Subcutaneous adipose tissue (tissue), 4 donors: ENCODE results near the gene TREX2. TPM values are rescaled to one million over a fixed set of nuclear protein-coding genes. Genes with fewer than 3 reads are reported as not detected.

ENCODE experiments used
- CTCF ChIP-seq: fragments of 450-650 bp; IDR thresholded peaks from one replicate; pipeline ENCODE4 v1.5.1; 2016; ENCODE audit warnings: low read depth, mild to moderate bottlenecking, control low read depth, antibody characterized with exemption, moderate library complexity
- small RNA-seq: library from RNA; depleted of rRNA; stranded (forward); fragments of <200 nt; gene quantifications from one replicate; pipeline ENCODE3, GENCODE V24; 2016
- total RNA-seq, 4 donors: library from RNA; depleted of rRNA; stranded (reverse); fragments of >200 nt; gene quantifications; one replicate each; pipeline ENCODE4 v1.1.0, GENCODE V29; 2016

Gene TREX2
- total RNA-seq, 4 donors from 2014 or later, result 1.1 to 2.8 (median 2.4) TPM; not detected in 1

GRCh38 chrX:153396320-153397195, 49.3 kb downstream of the TREX2 start:
- no peak for TF ChIP-seq CTCF

GRCh38 chrX:153395613-153396319, 50.1 kb downstream of the TREX2 start:
- no peak for TF ChIP-seq CTCF

DNA sequence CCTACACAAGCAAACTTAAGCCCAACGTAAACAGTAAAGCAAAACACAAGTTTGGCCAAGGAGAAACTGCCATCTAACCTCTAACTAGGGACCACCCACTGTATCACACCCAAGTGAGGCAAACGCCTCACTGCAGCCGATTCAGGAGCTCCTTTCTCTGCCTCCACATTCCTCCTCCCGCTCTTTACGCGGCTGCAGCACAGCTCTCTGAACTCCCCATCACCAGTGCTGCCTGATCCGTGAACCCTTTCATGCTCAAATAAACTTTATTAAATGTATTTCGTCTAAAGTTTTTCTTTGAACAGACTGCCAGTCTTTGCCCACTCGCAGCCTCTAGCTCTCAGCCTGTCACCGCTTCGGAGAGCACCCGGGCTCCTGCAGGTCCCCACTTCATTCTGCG, 51.2 kb downstream of the TREX2 start:
- no peak for TF ChIP-seq CTCF

Small RNA genes lying within 50 kb of the gene (small RNA-seq; reads per million reads assigned to genes)
- not detected for gene RN7SL667P

Other genes with a start within 250 kb of the TREX2 start
- not detected for gene PNMA6F, start 124.3 kb downstream of the TREX2 start, total RNA-seq
- gene ZNF275, start 111.9 kb downstream of the TREX2 start, total RNA-seq, result 10 to 100 TPM in 3 of 4 donors, 1 to 10 TPM in 1; 8.3 to 30.9 (median 15.9) TPM
- gene PNMA6E, start 44.7 kb downstream of the TREX2 start, total RNA-seq, result not detected
- 1 to 10 TPM in 3 of 4 donors, under 1 TPM in 1; 0.98 to 3.6 (median 1.4) TPM for gene ZFP92, start 34.6 kb downstream of the TREX2 start, total RNA-seq
- gene HAUS7, start 24.5 kb upstream of the TREX2 start, total RNA-seq, result 10 to 100 TPM; 14.2 to 29.4 (median 16.3) TPM
- 10 to 100 TPM; 13.4 to 43.0 (median 20.0) TPM for gene BGN, start 48.9 kb upstream of the TREX2 start, total RNA-seq
- not detected for gene ATP2B3, start 71.6 kb upstream of the TREX2 start, total RNA-seq
- gene CCNQ, start 153.1 kb upstream of the TREX2 start, total RNA-seq, result 10 to 100 TPM; 25.6 to 37.5 (median 30.6) TPM
- gene DUSP9, start 201.1 kb upstream of the TREX2 start, total RNA-seq, result under 1 TPM in 3 of 4 donors, not detected in 1; 0.22 to 0.38 (median 0.34) TPM
- 1 to 10 TPM in 2 of 4 donors, not detected in 2; 1.8 to 2.6 TPM for gene PNCK, start 227.8 kb upstream of the TREX2 start, total RNA-seq
- gene SLC6A8, start 241.9 kb upstream of the TREX2 start, total RNA-seq, result 10 to 100 TPM; 20.2 to 98.0 (median 30.6) TPM